MM.1S (cell line): ENCODE results near the gene SPI1.

Experiments
- DNase-seq: peaks from one replicate; pipeline ENCODE4 v3.0.0-alpha.2; 2015
- H2AFZ ChIP-seq: fragments of 300-600 bp; sonication (generic); 2 replicates; pipeline ENCODE4 v1.6.0; 2016; ENCODE audit warnings: antibody characterized with exemption, low read length
- H3F3A ChIP-seq: fragments of 300-600 bp; sonication (generic); 2 replicates; pipeline ENCODE4 v1.6.1; 2016; ENCODE audit warnings: mild to moderate bottlenecking, antibody characterized with exemption, low read length, moderate library complexity, mixed read lengths; ENCODE audit not compliant: insufficient read depth
- H3K27ac ChIP-seq: fragments of 300-600 bp; sonication (generic); 2 replicates; pipeline ENCODE4 v1.5.1; 2016; ENCODE audit warnings: mild to moderate bottlenecking, low read length
- H3K27me3 ChIP-seq: fragments of 300-600 bp; sonication (generic); replicated peaks from 2 replicates; pipeline ENCODE4 v1.6.0; 2016; ENCODE audit warnings: low read length; ENCODE audit not compliant: insufficient read depth
- H3K36me3 ChIP-seq: fragments of 300-600 bp; sonication (generic); replicated peaks from 2 replicates; pipeline ENCODE4 v1.6.1; 2016; ENCODE audit warnings: mild to moderate bottlenecking, low read length, mixed read lengths; ENCODE audit not compliant: insufficient read depth
- H3K4me1 ChIP-seq: fragments of 300-600 bp; sonication (generic); 2 replicates; pipeline ENCODE4 v1.6.1; 2016; ENCODE audit warnings: low read length, mixed read lengths
- H3K4me2 ChIP-seq: fragments of 300-600 bp; sonication (generic); 2 replicates; pipeline ENCODE4 v1.6.0; 2016; ENCODE audit warnings: low read depth, low read length
- H3K4me3 ChIP-seq: fragments of 300-600 bp; sonication (generic); 2 replicates; pipeline ENCODE4 v1.5.1; 2016; ENCODE audit warnings: low read length, mixed read lengths
- H3K79me2 ChIP-seq: fragments of 300-600 bp; sonication (generic); 2 replicates; pipeline ENCODE4 v1.6.1; 2016; ENCODE audit warnings: mixed run types, low read length, mixed read lengths
- H3K9ac ChIP-seq: fragments of 300-600 bp; sonication (generic); 2 replicates; pipeline ENCODE4 v1.6.1; 2016; ENCODE audit warnings: low read length, mixed read lengths
- H3K9me2 ChIP-seq: fragments of 300-600 bp; sonication (generic); replicated peaks from 2 replicates; pipeline ENCODE4 v1.6.1; 2016; ENCODE audit warnings: mild to moderate bottlenecking, low read length, mixed read lengths; ENCODE audit not compliant: insufficient read depth
- H3K9me3 ChIP-seq: fragments of 300-600 bp; sonication (generic); replicated peaks from 2 replicates; pipeline ENCODE4 v1.6.1; 2016; ENCODE audit warnings: mild to moderate bottlenecking, low read length, mixed read lengths; ENCODE audit not compliant: insufficient read depth
- H4K20me1 ChIP-seq: fragments of 300-600 bp; sonication (generic); 2 replicates; pipeline ENCODE4 v1.6.1; 2016; ENCODE audit warnings: mild to moderate bottlenecking, low read length, moderate library complexity, mixed read lengths; ENCODE audit not compliant: insufficient read depth
- EZH2 ChIP-seq: fragments of 300-600 bp; sonication (generic); optimal IDR thresholded peaks from 2 replicates; pipeline ENCODE3; 2017; ENCODE audit warnings: low read depth, mild to moderate bottlenecking, antibody characterized with exemption, low read length, mixed read lengths
- EZH2phosphoT487 ChIP-seq: fragments of 300-600 bp; sonication (generic); IDR thresholded peaks from 2 replicates; pipeline ENCODE4 v1.6.1; 2018; ENCODE audit warnings: antibody characterized with exemption, low read length
- TF ChIP-seq, protein P1 (sequence below): fragments of 300-600 bp; sonication (generic); IDR thresholded peaks from 2 replicates; pipeline ENCODE4 v1.5.1; 2016; ENCODE audit warnings: antibody characterized with exemption, low read length, mixed read lengths

The SPI1 gene

GRCh38 chr11:47406896-47407745, 28.8 kb upstream of the SPI1 start:
- Histone ChIP-seq H3F3A (peaks cover 10% of the 10 kb centered on the region), H3K4me3 (peak overlapping the region; percentile 69), H3K27me3 (no peaks in the 10 kb centered on the region), H3K27ac (peak overlapping the region; percentile 64; the same call in 1 of the 2 replicates), H3K36me3 (no peaks in the 10 kb centered on the region), H3K4me1 (peaks cover 15% of the 10 kb centered on the region), H3K4me2 (peak overlapping the region; percentile 80), H2AFZ (peak overlapping the region; percentile 43), H4K20me1 (no peaks in the 10 kb centered on the region), H3K9me2 (no peaks in the 10 kb centered on the region), H3K9ac (peak overlapping the region; percentile 55), H3K79me2 (no peaks in the 10 kb centered on the region), H3K9me3 (no peaks in the 10 kb centered on the region)
- DNase-seq, result peak; percentile 56
- TF ChIP-seq EZH2 (no peak), EZH2phosphoT487 (no peak)
- TF ChIP-seq, protein P1, sequence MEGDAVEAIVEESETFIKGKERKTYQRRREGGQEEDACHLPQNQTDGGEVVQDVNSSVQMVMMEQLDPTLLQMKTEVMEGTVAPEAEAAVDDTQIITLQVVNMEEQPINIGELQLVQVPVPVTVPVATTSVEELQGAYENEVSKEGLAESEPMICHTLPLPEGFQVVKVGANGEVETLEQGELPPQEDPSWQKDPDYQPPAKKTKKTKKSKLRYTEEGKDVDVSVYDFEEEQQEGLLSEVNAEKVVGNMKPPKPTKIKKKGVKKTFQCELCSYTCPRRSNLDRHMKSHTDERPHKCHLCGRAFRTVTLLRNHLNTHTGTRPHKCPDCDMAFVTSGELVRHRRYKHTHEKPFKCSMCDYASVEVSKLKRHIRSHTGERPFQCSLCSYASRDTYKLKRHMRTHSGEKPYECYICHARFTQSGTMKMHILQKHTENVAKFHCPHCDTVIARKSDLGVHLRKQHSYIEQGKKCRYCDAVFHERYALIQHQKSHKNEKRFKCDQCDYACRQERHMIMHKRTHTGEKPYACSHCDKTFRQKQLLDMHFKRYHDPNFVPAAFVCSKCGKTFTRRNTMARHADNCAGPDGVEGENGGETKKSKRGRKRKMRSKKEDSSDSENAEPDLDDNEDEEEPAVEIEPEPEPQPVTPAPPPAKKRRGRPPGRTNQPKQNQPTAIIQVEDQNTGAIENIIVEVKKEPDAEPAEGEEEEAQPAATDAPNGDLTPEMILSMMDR, result no peak

DNA sequence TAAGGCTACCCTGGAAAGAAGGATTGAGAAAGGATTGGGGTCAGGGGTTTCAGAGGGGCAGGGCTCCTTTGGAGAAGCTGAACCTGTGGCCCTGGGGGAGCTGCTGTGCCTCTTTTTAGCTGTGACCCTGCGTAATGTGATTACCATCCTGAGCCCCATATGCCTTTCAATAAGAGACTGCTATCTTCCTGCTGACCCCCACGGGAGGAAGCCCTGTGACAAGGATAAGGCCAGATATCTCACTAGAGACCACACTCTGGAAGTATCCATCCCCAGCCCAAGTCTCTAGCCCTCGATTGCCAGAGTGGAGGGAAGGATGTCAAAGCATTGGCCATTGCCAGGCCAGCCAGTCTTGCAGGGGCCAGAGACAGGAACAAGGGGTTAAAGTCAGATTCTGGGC, 25.2 kb upstream of the SPI1 start:
- no peak overlapping the region for H3K27ac ChIP-seq
- H3K79me2 ChIP-seq, result no peaks in the 10 kb centered on the region
- H4K20me1 ChIP-seq, result no peaks in the 10 kb centered on the region
- peaks cover 22% of the 10 kb centered on the region for H3K4me1 ChIP-seq
- H3K9me3 ChIP-seq, result no peaks in the 10 kb centered on the region
- no peak overlapping the region for H2AFZ ChIP-seq
- no peaks in the 10 kb centered on the region for H3K36me3 ChIP-seq
- DNase-seq, result no peak
- TF ChIP-seq EZH2 (no peak), EZH2phosphoT487 (no peak)
- TF ChIP-seq, protein P1, result no peak
- no peak overlapping the region for H3K4me3 ChIP-seq
- H3K27me3 ChIP-seq, result no peaks in the 10 kb centered on the region
- H3F3A ChIP-seq, result peaks cover 10% of the 10 kb centered on the region
- H3K9me2 ChIP-seq, result no peaks in the 10 kb centered on the region
- no peak overlapping the region for H3K4me2 ChIP-seq
- H3K9ac ChIP-seq, result no peak overlapping the region

GRCh38 chr11:47403135-47403534, 24.8 kb upstream of the SPI1 start:
- Histone ChIP-seq H3K9me2 (no peaks in the 10 kb centered on the region), H4K20me1 (no peaks in the 10 kb centered on the region), H3K9ac (no peak overlapping the region), H3K4me2 (no peak overlapping the region), H3K27ac (no peak overlapping the region), H2AFZ (no peak overlapping the region), H3K36me3 (no peaks in the 10 kb centered on the region), H3F3A (peaks cover 10% of the 10 kb centered on the region), H3K4me3 (no peak overlapping the region), H3K79me2 (no peaks in the 10 kb centered on the region), H3K9me3 (no peaks in the 10 kb centered on the region), H3K27me3 (no peaks in the 10 kb centered on the region), H3K4me1 (peaks cover 22% of the 10 kb centered on the region)
- no peak for TF ChIP-seq EZH2phosphoT487
- TF ChIP-seq, protein P1, result no peak
- TF ChIP-seq EZH2, result no peak
- no peak for DNase-seq
